Measurements from ENCODE around the gene TMEM134. TPM values are rescaled to one million over a fixed set of nuclear protein-coding genes. Genes with fewer than 3 reads are reported as not detected.

TMEM134 gene
- total and polyA plus RNA-seq, 9 of the 15 experiments (the other 6 are each of a cell fraction or from before 2014, with no cell fraction given) = 0.63 to 48.4 (median 10.7) TPM

DNA sequence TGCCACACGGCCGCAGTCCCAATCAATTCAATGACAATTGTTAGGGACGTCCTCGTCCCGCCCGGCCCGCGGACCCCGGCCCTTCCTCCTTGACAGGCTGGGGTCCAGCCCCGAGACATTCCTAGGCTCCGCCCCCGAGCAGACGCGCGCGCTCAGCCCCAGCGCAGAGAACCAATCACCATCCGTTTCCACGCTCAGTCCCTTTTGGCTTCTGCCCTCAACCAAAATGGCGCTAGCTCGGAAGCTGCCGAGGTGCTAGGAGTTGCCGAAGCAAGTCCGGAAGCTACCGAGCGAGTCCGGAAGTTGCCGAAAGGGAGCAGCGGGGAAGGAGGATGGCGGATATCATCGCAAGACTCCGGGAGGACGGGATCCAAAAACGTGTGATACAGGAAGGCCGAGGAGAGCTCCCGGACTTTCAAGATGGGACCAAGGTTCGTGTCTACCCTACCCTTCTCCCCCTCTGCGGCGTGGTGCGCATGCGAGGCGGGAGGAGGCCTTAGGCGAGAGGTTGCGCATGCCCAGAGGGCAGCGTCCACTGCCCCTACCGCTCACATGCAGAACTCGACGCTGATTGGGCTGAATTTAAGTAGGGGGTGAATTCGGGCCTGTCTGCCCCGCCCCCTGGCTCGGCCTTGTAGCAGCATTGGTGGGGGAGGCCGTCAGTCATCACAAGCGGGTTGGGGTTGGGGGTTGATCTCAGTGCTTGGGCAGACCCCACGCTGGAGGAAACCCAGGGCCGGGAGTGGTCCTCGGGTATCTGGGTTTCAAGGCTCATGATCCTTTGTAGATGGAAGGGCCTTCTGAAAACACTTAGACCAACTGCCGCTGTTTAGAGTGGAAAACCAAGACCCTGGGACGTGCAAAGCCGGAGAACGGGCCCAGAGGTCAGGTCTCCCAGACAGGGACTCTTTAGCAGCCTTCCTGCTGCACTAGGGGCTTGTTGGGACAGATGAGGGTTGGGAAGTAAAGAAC lies 14.1 kb upstream of the TMEM134 start, which contains the start of gene AIP (continued):
- TF ChIP-seq POLR3G (IDR thresholded peaks at IDR 0.05; ENCODE audit: extremely low read depth, insufficient read length, insufficient replicate concordance) (no peak), ZBTB9 (CRISPR knock-in tag; IDR thresholded peaks at IDR 0.05) (peak; percentile 76; the same call in 1 of the 2 replicates), RAD51 (IDR thresholded peaks at IDR 0.05; ENCODE audit: borderline replicate concordance, low read depth) (no peak), JUNB (CRISPR knock-in tag; conservative IDR thresholded peaks at IDR 0.05) (no peak), ATF6 (CRISPR knock-in tag; IDR thresholded peaks at IDR 0.05) (peak; percentile 99), RBBP5 (IDR thresholded peaks at IDR 0.05; ENCODE audit: borderline replicate concordance, insufficient read depth, low read length, poor library complexity, severe bottlenecking) (peak; percentile 28), NFXL1 (CRISPR knock-in tag; IDR thresholded peaks at IDR 0.05) (no peak), NCOR1 (IDR thresholded peaks at IDR 0.05) (no peak), NR4A1 (CRISPR knock-in tag; IDR thresholded peaks at IDR 0.05) (no peak), NR4A1 (tag; IDR thresholded peaks at IDR 0.05) (peak; percentile 78), ZNF3 (CRISPR knock-in tag; IDR thresholded peaks at IDR 0.05) (no peak), ETV6 (IDR thresholded peaks at IDR 0.05; ENCODE audit: borderline replicate concordance in 1 of 2, low read depth in 2 of 2, low read length in 1 of 2) (no peak), ETV6 (CRISPR knock-in tag; IDR thresholded peaks at IDR 0.05; ENCODE audit: borderline replicate concordance) (peak; percentile 97; the same call in 1 of the 2 replicates), ZNF639 (CRISPR knock-in tag; conservative IDR thresholded peaks at IDR 0.05 in 1 of 2, IDR thresholded peaks at IDR 0.05 in 1 of 2) (peak in 1 of 2 experiments; percentile 57; a peak in 2 of 4 replicates), HNRNPH1 (optimal IDR thresholded peaks at IDR 0.05; ENCODE audit: low read depth, low read length) (no peak), COPS2 (conservative IDR thresholded peaks at IDR 0.05) (no peak), RCOR1 (IDR thresholded peaks at IDR 0.05; ENCODE audit: borderline replicate concordance in 1 of 2, low read depth in 2 of 2, low read length in 2 of 2) (peak in 1 of 2 experiments; percentile 26; a peak in 1 of 4 replicates), SIN3A (IDR thresholded peaks at IDR 0.05; ENCODE audit: borderline replicate concordance in 2 of 2, control insufficient read depth in 1 of 2, low read depth in 2 of 2, low read length in 2 of 2) (0 out of 4 replicates have a peak, but pooled peaks of 1 of the 2 experiments have one; percentile 38), ZC3H4 (CRISPR knock-in tag; IDR thresholded peaks at IDR 0.05; ENCODE audit: borderline replicate concordance) (no peak)
- TF ChIP-seq, protein P1, sequence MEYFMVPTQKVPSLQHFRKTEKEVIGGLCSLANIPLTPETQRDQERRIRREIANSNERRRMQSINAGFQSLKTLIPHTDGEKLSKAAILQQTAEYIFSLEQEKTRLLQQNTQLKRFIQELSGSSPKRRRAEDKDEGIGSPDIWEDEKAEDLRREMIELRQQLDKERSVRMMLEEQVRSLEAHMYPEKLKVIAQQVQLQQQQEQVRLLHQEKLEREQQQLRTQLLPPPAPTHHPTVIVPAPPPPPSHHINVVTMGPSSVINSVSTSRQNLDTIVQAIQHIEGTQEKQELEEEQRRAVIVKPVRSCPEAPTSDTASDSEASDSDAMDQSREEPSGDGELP (CRISPR knock-in tag; IDR thresholded peaks at IDR 0.05; ENCODE audit: borderline replicate concordance) = peak; percentile 96

All from K562 (cell line).